Upper lobe of right lung (tissue), 1 donor: ENCODE results near the gene RING1. TPM values are rescaled to one million over a fixed set of nuclear protein-coding genes. Genes with fewer than 3 reads are reported as not detected.

Source experiments
- ATAC-seq: fragments of 200-7000 bp; cut with Tn5 transposase; one replicate; pipeline ENCODE4 v1.9.1; 2020; ENCODE audit warnings: mild to moderate bottlenecking, moderate library complexity
- DNase-seq: peaks from one replicate; pipeline ENCODE4 v3.0.0-alpha.2; 2020
- H3K27ac ChIP-seq: fragments of 200-600 bp; one replicate; pipeline ENCODE4 v1.8.0; 2022
- H3K27me3 ChIP-seq: fragments of 200-600 bp; one replicate; pipeline ENCODE4 v1.8.0; 2022; ENCODE audit warnings: mild to moderate bottlenecking
- H3K36me3 ChIP-seq: fragments of 200-600 bp; one replicate; pipeline ENCODE4 v1.8.0; 2022
- H3K4me1 ChIP-seq: fragments of 200-600 bp; one replicate; pipeline ENCODE4 v1.8.0; 2022
- H3K4me3 ChIP-seq: fragments of 200-600 bp; one replicate; pipeline ENCODE4 v1.8.0; 2022; ENCODE audit warnings: mild to moderate bottlenecking
- H3K9me3 ChIP-seq: fragments of 200-600 bp; one replicate; pipeline ENCODE4 v1.8.0; 2022
- CTCF ChIP-seq: fragments of 200-600 bp; IDR thresholded peaks from one replicate; pipeline ENCODE4 v1.8.0; 2022; ENCODE audit warnings: antibody characterized with exemption
- intact Hi-C: fragments of 100-400 bp; cut with DNase I; formaldehyde crosslinking; loops from one replicate; pipeline ENCODE4 v1.11.0; 2022
- total RNA-seq: library from RNA; stranded (reverse); fragmentation: NEBNext Ultra II Directional; extraction: Animal tissue kit (Norgen Biotek cat#: 25700); gene quantifications from one replicate; pipeline ENCODE4 v1.2.1, GENCODE V29; 2021
- donor health status: DM: no; HTN: yes; CAD: no; lungs with severe emphysema.

RING1 gene
- total RNA-seq, 1 donor from 2014 or later = 42.0 TPM

- TF ChIP-seq CTCF = no peak
- ATAC-seq (no peak), DNase-seq (no peak)
- H3K9me3 ChIP-seq = no peaks in the 10 kb centered on the region
- H3K36me3 ChIP-seq = no peaks in the 10 kb centered on the region
- no peak overlapping the region for H3K27ac ChIP-seq
- H3K27me3 ChIP-seq = no peaks in the 10 kb centered on the region
- peaks cover 13% of the 10 kb centered on the region for H3K4me1 ChIP-seq
- intact Hi-C loops = loop anchor here (10.0 kb wide), 1 partner anchor 81 kb away; no protein-coding TSS in a partner anchor
- no peak overlapping the region for H3K4me3 ChIP-seq
Observed at GRCh38 chr6:33164176-33164575, 44.1 kb upstream of the RING1 start.

- Histone ChIP-seq H3K9me3 (no peaks in the 10 kb centered on the region), H3K36me3 (no peaks in the 10 kb centered on the region), H3K4me3 (no peak overlapping the region), H3K27me3 (no peaks in the 10 kb centered on the region), H3K27ac (no peak overlapping the region), H3K4me1 (peaks cover 13% of the 10 kb centered on the region)
- intact Hi-C loops = loop anchor here (10.0 kb wide), 1 partner anchor 80 kb away; no protein-coding TSS in a partner anchor
- DNase-seq (no peak), ATAC-seq (no peak)
- no peak for TF ChIP-seq CTCF
Observed at GRCh38 chr6:33164665-33165373, 43.5 kb upstream of the RING1 start.

GRCh38 chr6:33165581-33166258 lies 42.6 kb upstream of the RING1 start:
- peak; percentile 59 for DNase-seq
- H3K4me1 ChIP-seq = peaks cover 10% of the 10 kb centered on the region
- intact Hi-C loops = loop anchor here (10.0 kb wide), 1 partner anchor 79 kb away; no protein-coding TSS in a partner anchor
- no peak overlapping the region for H3K4me3 ChIP-seq
- TF ChIP-seq CTCF = no peak
- H3K9me3 ChIP-seq = no peaks in the 10 kb centered on the region
- no peak overlapping the region for H3K27ac ChIP-seq
- H3K36me3 ChIP-seq = no peaks in the 10 kb centered on the region
- H3K27me3 ChIP-seq = no peaks in the 10 kb centered on the region
- no peak for ATAC-seq

- Histone ChIP-seq H3K27ac (no peak overlapping the region), H3K9me3 (no peaks in the 10 kb centered on the region), H3K4me3 (no peak overlapping the region), H3K4me1 (peaks cover 4% of the 10 kb centered on the region), H3K36me3 (no peaks in the 10 kb centered on the region), H3K27me3 (no peaks in the 10 kb centered on the region)
- intact Hi-C loops = loop anchor here (10.0 kb wide), 1 partner anchor 78 kb away; no protein-coding TSS in a partner anchor
- ATAC-seq (no peak), DNase-seq (peak; percentile 13)
- TF ChIP-seq CTCF = no peak
Observed at GRCh38 chr6:33166363-33166762, 41.9 kb upstream of the RING1 start.

- ATAC-seq = no peak
Observed at GRCh38 chr6:33166811-33167210, 41.5 kb upstream of the RING1 start.

More at GRCh38 chr6:33166811-33167210, 41.5 kb upstream of the RING1 start:
- Histone ChIP-seq H3K9me3 (no peaks in the 10 kb centered on the region), H3K27ac (no peak overlapping the region), H3K36me3 (no peaks in the 10 kb centered on the region), H3K4me3 (no peak overlapping the region), H3K27me3 (no peaks in the 10 kb centered on the region), H3K4me1 (peaks cover 1% of the 10 kb centered on the region)
- no peak for TF ChIP-seq CTCF
- intact Hi-C loops = loop anchor here (10.0 kb wide), 1 partner anchor 78 kb away; no protein-coding TSS in a partner anchor
- peak; percentile 49 for DNase-seq
